Activated T-cell treated with anti-CD3 and anti-CD28 coated beads, Interleukin-2, amount 50 U/mL, for 72 hours (primary cell): ENCODE measurements around the gene TENM3. TPM values are rescaled to one million over a fixed set of nuclear protein-coding genes. Genes with fewer than 3 reads are reported as not detected.

ENCODE experiments used
- ATAC-seq, 2 donors: fragments of 150-1000 bp; cut with Tn5 transposase; replicated peaks in 1 of 2; 2 replicates each; pipeline ENCODE4 v1.10.0; 2021; ENCODE audit warnings: moderate library complexity in 2 of 2, mild to moderate bottlenecking in 1 of 2
- DNase-seq, 2 donors: peaks; one replicate each; pipeline ENCODE4 v3.0.0; 2021 to 2022; ENCODE audit warnings: mixed read lengths in 1 of 2
- H3K27ac Mint-ChIP-seq: one replicate; pipeline ENCODE4 v1.8.0; 2022; ENCODE audit warnings: mild to moderate bottlenecking, moderate library complexity, mixed read lengths
- H3K27me3 Mint-ChIP-seq: one replicate; pipeline ENCODE4 v1.8.0; 2022; ENCODE audit warnings: low read depth, mixed read lengths
- H3K36me3 Mint-ChIP-seq, 2 donors: one replicate each; pipeline ENCODE4 v1.8.0; 2022; ENCODE audit warnings: mixed read lengths in 2 of 2, mild to moderate bottlenecking in 1 of 2; ENCODE audit not compliant: insufficient read depth in 2 of 2
- H3K4me1 Mint-ChIP-seq: one replicate; pipeline ENCODE4 v1.8.0; 2022; ENCODE audit warnings: low read depth, mixed read lengths
- H3K4me3 Mint-ChIP-seq, 2 donors: one replicate each; pipeline ENCODE4 v1.8.0; 2022; ENCODE audit warnings: mild to moderate bottlenecking in 2 of 2, mixed read lengths in 2 of 2, moderate library complexity in 2 of 2
- H3K9me3 Mint-ChIP-seq, 2 donors: one replicate each; pipeline ENCODE4 v1.8.0; 2022; ENCODE audit warnings: mixed read lengths in 2 of 2
- total RNA-seq, 2 donors: library from RNA; stranded (reverse); gene quantifications; one replicate each; pipeline ENCODE4 v1.2.3, GENCODE V29; 2022

Gene TENM3
- total RNA-seq, 2 donors from 2014 or later: 0.12 TPM; not detected in 1

DNA sequence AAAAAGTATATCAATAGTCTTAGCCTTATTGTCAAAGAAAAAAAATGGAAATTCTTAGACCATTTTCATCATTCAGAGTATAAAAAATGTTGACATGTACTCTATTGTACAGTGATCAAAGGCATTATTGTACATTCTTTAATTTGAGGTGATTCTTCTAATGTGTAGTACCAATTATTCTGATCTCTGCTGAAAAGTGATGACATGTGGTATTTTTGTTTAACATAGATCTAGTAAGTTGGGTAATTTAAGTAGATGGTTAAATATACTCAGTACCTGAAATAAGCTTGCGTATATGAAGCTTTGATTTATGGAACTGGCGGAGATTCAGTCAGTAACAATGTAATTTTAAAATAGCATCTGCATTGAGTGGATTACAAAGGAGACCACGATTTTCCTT, 5.1 kb downstream of the TENM3 start:
- Mint-ChIP-seq H3K27ac (no peak overlapping the region), H3K4me3 (no peak overlapping the region), H3K27me3 (peaks cover 7% of the 10 kb centered on the region), H3K9me3 (peaks cover 1 to 4% of the 10 kb centered on the region in 2 donors), H3K4me1 (no peaks in the 10 kb centered on the region), H3K36me3 (no peaks in the 10 kb centered on the region)
- no peak for DNase-seq
- ATAC-seq: no peak

DNA sequence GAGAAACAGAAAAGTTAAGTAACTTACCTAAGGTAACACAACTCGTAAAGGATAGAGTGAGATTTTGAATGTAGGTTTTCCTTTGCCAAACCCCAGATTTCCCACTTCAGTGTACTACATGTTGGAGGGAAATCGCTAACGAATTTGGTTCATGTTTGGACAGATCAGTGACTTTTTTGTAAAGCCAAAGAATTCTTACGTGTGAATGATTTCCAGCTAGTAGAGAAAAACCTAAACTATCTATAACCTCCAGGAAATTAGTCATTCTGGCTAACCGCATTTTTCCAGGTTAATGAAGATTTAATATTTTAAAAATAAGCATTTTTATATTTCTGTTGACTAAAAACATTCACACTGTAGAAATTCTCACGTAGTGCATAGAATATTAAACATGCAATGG, 7.2 kb downstream of the TENM3 start:
- H3K36me3 Mint-ChIP-seq: no peaks in the 10 kb centered on the region
- H3K27me3 Mint-ChIP-seq: peaks cover 7% of the 10 kb centered on the region
- H3K4me3 Mint-ChIP-seq: no peak overlapping the region
- DNase-seq (no peak), ATAC-seq (no peak)
- H3K27ac Mint-ChIP-seq: no peak overlapping the region
- peaks cover 2 to 5% of the 10 kb centered on the region in 2 donors for H3K9me3 Mint-ChIP-seq
- H3K4me1 Mint-ChIP-seq: no peaks in the 10 kb centered on the region

DNA sequence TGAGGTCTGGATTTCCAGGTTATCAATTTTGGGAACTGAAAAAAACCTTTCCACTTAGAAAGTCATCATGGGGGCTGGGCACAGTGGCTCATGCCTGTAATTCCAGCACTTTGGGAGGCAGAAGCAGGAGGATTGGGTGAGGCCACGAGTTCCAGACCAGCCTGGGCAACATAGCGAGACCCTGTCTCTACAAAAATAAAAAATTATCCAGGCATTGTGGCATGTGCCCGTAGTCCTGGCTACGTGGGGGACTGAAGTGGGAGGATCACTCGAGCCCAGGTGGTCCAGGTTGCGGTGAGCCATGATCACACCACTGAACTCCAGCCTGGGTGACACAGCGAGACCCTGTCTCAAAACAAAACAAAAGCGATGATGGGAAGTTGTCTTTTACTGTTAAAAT, 7.9 kb downstream of the TENM3 start:
- Mint-ChIP-seq H3K27ac (no peak overlapping the region), H3K4me3 (no peak overlapping the region), H3K9me3 (peaks cover 2 to 7% of the 10 kb centered on the region in 2 donors), H3K36me3 (no peaks in the 10 kb centered on the region), H3K4me1 (no peaks in the 10 kb centered on the region), H3K27me3 (peaks cover 7% of the 10 kb centered on the region)
- ATAC-seq (no peak), DNase-seq (no peak)

DNA sequence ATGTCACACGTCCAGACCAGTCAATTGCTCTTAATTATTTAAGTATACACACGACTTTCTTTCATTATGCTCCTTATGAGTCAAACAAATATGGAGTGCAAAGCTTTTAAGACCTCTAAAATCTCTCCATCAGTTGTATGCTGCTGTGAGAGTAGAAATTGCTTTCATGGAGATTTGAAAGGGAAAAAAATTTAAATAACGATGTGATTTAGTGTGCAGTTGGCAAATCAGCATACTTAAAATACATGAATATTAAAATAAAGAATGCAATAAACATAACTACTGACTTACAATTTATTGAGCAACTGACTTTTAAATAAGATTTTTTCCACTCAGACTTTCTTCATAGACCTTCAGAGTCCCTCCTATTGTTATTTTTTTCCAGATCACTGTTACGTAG, 9.0 kb downstream of the TENM3 start:
- Mint-ChIP-seq H3K4me1 (no peaks in the 10 kb centered on the region), H3K36me3 (no peaks in the 10 kb centered on the region), H3K4me3 (no peak overlapping the region), H3K9me3 (peaks cover 0 to 7% of the 10 kb centered on the region in 2 donors), H3K27me3 (no peaks in the 10 kb centered on the region), H3K27ac (no peak overlapping the region)
- no peak for DNase-seq
- ATAC-seq: no peak

DNA sequence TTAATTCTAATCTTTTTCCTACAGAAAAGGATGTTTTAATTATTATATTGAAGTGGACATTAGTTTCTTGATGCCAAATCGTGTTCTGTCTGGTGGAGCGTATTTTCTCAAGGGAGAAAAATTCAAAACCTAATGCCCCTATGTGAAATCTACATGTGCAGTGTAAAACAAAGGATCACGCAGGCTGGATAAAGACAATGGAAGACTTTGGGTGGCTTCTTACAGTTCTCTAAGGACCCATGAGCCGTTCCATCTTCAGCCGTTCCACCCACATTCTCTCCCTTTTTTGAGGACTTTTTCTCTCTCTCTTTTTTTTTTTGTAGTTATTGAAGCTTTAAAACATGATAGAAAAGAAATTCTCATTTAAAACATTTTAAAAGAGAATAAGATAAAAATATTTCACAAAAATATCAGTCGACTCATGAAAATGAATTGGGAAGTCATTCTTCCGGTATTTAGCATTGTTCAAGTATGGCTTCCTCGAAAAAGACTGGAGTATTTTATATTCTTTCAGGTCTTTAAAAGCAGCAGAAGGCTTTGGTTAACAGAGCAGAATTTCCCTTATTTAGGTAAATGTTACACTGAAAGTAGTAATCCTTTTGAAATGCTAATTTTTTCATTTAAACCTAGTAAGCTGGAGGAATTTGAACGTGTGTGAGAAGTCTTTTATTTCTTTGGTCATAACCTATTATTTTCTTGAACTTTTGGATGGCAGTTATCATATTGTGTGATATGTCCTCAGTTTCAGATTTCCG, 11.0 kb downstream of the TENM3 start:
- H3K9me3 Mint-ChIP-seq: peaks cover 0 to 7% of the 10 kb centered on the region in 2 donors
- no peak for ATAC-seq
- no peak overlapping the region for H3K27ac Mint-ChIP-seq
- H3K4me1 Mint-ChIP-seq: no peaks in the 10 kb centered on the region
- no peaks in the 10 kb centered on the region for H3K27me3 Mint-ChIP-seq
- DNase-seq: no peak
- H3K4me3 Mint-ChIP-seq: no peak overlapping the region
- H3K36me3 Mint-ChIP-seq: no peaks in the 10 kb centered on the region

DNA sequence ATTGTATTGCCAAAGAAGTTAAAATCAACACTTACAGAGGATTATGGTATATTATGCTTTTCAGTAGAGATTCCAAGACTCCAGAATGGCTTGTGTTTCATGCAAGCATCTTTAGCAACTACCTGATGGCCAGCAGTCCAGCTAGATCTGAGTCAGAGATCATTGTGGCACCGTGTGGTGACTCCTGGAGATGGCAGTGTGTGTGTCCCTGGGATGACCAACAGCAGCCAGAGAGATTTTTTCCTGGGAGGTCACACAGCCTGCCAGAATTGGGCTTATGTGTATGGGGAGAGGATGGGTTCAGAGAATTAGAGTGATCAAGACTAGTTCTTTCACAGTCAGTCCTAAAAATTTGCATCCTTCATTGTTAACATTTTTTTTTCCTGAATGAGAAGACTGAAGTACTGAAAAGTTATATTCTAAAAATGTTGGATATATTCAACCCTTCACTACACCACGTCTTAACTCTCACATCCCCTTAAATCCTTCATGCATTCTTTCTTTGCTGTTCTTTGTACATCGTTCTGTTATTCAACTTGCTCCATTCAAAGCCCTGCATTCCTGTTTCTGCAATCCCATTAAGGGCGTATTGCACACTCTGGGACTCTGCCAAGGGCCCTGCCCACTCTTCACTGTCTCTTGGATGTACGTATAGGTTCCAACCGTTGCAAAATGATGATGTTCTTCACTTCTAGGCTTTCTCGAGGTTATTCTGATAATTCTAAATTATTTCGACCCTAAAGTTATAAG, 12.4 kb downstream of the TENM3 start:
- Mint-ChIP-seq H3K4me1 (no peaks in the 10 kb centered on the region), H3K9me3 (peaks cover 0 to 7% of the 10 kb centered on the region in 2 donors), H3K4me3 (no peak overlapping the region), H3K36me3 (no peaks in the 10 kb centered on the region), H3K27me3 (no peaks in the 10 kb centered on the region), H3K27ac (no peak overlapping the region)
- DNase-seq (no peak), ATAC-seq (no peak)

DNA sequence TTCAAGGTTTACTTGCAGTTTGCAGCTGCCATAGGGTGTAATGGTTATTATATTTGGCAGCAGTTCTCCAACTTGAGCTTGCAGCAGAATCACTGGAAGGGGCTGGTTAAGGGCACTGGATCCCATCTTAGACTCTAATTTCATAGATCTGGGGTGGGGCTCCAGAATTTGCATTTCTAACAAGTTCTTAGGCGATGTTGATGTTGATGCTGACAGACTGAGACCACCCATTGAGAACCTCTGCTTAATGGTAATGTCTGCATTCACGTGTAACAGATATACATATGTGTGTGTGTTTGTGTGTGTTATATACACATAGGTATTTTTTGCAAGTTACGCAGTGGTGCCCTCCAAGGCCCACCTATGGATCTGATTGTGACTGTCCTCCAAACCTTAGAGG, 13.8 kb downstream of the TENM3 start:
- Mint-ChIP-seq H3K4me3 (no peak overlapping the region), H3K27me3 (no peaks in the 10 kb centered on the region), H3K27ac (no peak overlapping the region), H3K4me1 (no peaks in the 10 kb centered on the region), H3K9me3 (peaks cover 5 to 7% of the 10 kb centered on the region in 2 donors), H3K36me3 (no peaks in the 10 kb centered on the region)
- DNase-seq: no peak
- ATAC-seq: no peak

DNA sequence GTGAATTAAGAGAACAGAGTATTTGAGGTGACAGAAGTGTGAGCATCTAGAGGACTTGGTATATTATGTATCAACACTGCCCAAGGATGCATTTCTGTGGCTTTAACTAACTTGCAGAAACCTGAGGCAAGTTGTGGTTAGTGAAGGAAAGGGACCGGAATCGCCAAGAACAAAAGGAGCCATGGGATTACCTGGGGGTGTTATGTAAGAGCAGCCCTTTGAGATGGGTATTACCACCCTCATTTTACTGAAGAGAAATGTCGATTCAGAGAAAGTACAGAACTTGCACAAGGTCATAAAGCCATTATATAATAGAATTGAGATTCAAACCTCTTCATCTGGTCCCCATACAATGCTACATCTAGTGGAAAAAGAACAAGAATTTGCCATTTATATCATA, 14.3 kb downstream of the TENM3 start:
- no peak overlapping the region for H3K4me3 Mint-ChIP-seq
- no peaks in the 10 kb centered on the region for H3K27me3 Mint-ChIP-seq
- H3K4me1 Mint-ChIP-seq: no peaks in the 10 kb centered on the region
- H3K27ac Mint-ChIP-seq: no peak overlapping the region
- DNase-seq: no peak
- ATAC-seq: no peak
- H3K9me3 Mint-ChIP-seq: peaks cover 5 to 7% of the 10 kb centered on the region in 2 donors
- H3K36me3 Mint-ChIP-seq: no peaks in the 10 kb centered on the region

DNA sequence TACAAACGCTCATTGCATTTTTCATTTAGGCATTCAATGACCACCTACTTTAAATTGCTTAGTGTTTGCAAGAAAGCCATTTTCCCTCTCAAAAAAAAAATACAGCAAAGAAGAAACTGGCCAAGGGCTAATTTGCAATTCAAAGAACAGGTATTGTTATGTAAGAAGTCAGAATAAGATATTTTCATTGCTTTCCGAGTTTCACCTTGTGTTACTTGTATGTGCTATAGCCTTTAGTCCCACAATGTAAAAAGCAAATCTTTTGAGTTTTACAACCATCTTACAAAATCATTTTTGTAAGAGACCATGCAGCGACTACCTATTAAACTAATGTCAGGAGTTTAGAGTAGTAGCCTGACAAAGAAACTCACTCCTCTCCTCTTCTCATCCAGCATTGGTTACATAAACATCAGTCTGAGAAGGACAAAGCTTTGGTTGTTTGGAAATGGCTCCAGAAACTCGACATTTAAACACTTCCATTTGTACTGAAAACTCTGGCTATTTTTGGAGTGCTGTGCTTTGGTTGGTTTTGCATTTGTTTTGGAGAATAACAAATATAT, 15.3 kb downstream of the TENM3 start:
- ATAC-seq: no peak
- Mint-ChIP-seq H3K36me3 (no peaks in the 10 kb centered on the region), H3K27me3 (no peaks in the 10 kb centered on the region), H3K27ac (no peak overlapping the region), H3K4me1 (no peaks in the 10 kb centered on the region), H3K9me3 (peaks cover 5 to 7% of the 10 kb centered on the region in 2 donors), H3K4me3 (no peak overlapping the region)
- DNase-seq: no peak

DNA sequence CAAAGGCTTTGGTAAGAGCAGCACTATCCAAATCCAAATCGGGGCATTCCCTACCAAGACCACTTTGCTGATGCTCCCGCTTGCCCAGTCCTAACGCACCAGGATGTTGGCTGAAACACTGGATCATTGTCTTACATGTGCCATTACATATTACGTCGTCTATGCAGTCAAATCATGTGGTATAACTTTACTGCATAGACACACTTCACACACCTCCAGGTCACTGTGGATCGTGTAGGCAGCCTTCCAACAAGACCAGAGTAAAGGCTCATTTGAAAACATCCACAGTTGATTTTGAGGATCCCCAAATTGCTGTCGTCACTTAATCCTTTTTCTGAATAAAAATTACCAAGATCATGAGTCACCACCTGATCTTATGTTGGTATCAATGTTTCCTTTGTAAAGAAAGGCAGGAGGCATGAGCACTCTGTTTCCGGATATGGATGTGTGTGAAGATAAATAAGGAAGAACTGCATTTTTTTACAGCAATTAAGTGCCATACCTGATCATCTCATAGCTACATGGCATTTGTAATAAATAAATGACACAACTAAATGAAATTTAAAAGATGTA, 18.5 kb downstream of the TENM3 start:
- Mint-ChIP-seq H3K9me3 (peaks cover 0 to 5% of the 10 kb centered on the region in 2 donors), H3K4me3 (no peak overlapping the region), H3K4me1 (no peaks in the 10 kb centered on the region), H3K27ac (no peak overlapping the region), H3K27me3 (no peaks in the 10 kb centered on the region), H3K36me3 (no peaks in the 10 kb centered on the region)
- DNase-seq (no peak), ATAC-seq (no peak)

DNA sequence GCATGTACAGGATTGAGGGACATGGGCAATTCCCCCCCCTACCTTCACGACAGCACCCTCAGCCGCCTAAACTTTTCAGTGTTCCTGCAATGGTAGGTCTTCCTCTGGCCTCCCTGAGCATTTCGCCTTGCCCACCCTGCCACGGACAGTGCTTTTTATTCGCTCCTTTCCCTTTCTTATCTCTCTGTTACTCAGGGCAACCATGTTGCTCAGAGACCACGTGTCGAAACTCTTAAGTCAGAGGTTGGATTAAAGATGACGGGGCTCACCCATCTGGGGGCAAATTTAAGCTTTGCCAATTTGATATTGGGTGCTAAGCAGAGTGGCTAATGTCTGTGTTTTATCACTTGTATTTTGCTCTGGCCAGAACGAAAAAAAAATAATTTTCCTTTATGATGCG, 20.4 kb downstream of the TENM3 start:
- H3K4me3 Mint-ChIP-seq: no peak overlapping the region
- H3K4me1 Mint-ChIP-seq: no peaks in the 10 kb centered on the region
- peaks cover 0 to 5% of the 10 kb centered on the region in 2 donors for H3K9me3 Mint-ChIP-seq
- H3K36me3 Mint-ChIP-seq: no peaks in the 10 kb centered on the region
- H3K27me3 Mint-ChIP-seq: no peaks in the 10 kb centered on the region
- H3K27ac Mint-ChIP-seq: no peak overlapping the region
- ATAC-seq: no peak
- no peak for DNase-seq

DNA sequence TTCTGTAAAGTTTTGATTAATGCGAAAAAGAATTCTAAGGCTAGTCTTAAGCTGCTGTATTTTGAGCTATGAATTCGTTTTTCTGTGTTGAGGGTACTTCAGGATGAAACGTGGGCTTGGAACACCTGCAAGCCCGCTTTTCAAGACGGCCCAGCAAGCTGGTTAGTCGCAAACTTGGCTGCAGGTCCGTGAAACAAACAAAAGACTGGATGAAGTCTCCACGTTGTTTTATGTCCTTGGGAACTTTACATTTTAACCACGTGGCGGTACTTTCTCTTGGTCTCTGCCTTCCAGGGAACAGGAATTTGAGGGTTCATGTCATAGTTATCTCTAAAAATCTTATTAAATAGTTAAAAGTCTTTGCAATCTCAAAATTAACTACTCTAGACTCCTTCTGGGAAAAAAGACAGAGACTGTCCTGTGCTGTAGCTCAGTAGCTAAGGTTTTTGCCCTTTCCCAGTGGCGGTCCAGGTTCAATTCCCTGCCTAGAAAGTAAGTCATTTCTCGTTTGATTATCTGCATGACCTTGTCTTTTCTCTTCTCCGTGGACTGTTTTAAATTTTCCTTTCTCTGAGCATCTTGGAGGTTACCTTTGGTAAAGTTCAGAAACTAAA, 21.0 kb downstream of the TENM3 start:
- DNase-seq (no peak), ATAC-seq (no peak)
- Mint-ChIP-seq H3K4me1 (no peaks in the 10 kb centered on the region), H3K4me3 (no peak overlapping the region), H3K27ac (no peak overlapping the region), H3K27me3 (no peaks in the 10 kb centered on the region), H3K9me3 (peaks cover 0 to 5% of the 10 kb centered on the region in 2 donors), H3K36me3 (no peaks in the 10 kb centered on the region)

DNA sequence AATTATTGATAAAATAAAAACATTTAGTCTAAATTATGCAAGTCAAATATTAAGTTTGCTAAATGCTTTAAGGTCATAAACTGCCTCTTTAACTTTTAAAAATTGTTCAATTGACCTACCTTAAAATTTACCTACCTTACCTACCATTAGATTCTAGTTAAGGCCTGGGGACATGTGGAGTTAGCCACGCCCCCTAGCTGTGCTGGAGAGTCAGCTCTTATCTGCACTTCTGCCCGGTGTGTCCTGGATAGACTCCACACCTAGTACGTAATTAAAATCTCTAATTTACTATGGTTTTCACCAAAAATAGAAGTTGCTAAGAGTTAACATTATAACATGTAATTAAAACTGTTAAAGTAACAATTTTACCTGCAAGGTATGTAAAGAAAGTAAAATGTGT, 22.7 kb downstream of the TENM3 start:
- Mint-ChIP-seq H3K9me3 (peaks cover 0 to 5% of the 10 kb centered on the region in 2 donors), H3K27ac (no peak overlapping the region), H3K4me3 (no peak overlapping the region), H3K27me3 (no peaks in the 10 kb centered on the region), H3K4me1 (no peaks in the 10 kb centered on the region), H3K36me3 (no peaks in the 10 kb centered on the region)
- no peak for DNase-seq
- no peak for ATAC-seq
